ENCODE results near the gene HLA-DQA2.

- TF ChIP-seq POLR2A (IDR thresholded peaks at IDR 0.05) (no peak), CTCF (IDR thresholded peaks at IDR 0.05 in 8 of 11, conservative IDR thresholded peaks at IDR 0.05 in 3 of 11) (no peak), POLR2AphosphoS5 (IDR thresholded peaks at IDR 0.05) (no peak)
These were observed 3.1 kb upstream of the HLA-DQA2 start for GRCh38 chr6:32738126-32738525.
